Activated CD4-positive, alpha-beta T cell treated with anti-CD3 and anti-CD28 coated beads, Interleukin-2, amount 10 ng/mL, durations not matched to agents 7 days and 5 days (primary cell): ENCODE measurements around the gene CD177. TPM values are rescaled to one million over a fixed set of nuclear protein-coding genes. Genes with fewer than 3 reads are reported as not detected.
"Not testable (repeated sequence)": the region's sequence is repeated elsewhere in the genome, so short reads cannot be mapped to it uniquely, and the experiment has no call there.

Experiments
- CTCF ChIA-PET: fragments of 350-600 bp; sonication (Branson Sonifier 250); formaldehyde crosslinking; loops from one replicate; lab custom pipeline; 2021; ENCODE audit warnings: antibody characterized with exemption; lab: Charles Lee
- POLR2A ChIA-PET: fragments of 350-600 bp; sonication (Branson Sonifier 250); formaldehyde crosslinking; loops from one replicate; lab custom pipeline; 2021; ENCODE audit warnings: antibody characterized with exemption; lab: Charles Lee
- DNase-seq: peaks from one replicate; pipeline ENCODE4 v3.0.0-alpha.2; 2020
- H3K27ac Mint-ChIP-seq: one replicate; pipeline ENCODE4 v1.8.0; 2021; ENCODE audit warnings: mild to moderate bottlenecking, moderate library complexity, mixed read lengths
- H3K27me3 Mint-ChIP-seq: one replicate; pipeline ENCODE4 v1.8.0; 2021; ENCODE audit warnings: mixed read lengths
- H3K36me3 Mint-ChIP-seq: one replicate; pipeline ENCODE4 v1.8.0; 2021; ENCODE audit warnings: low read depth, mixed read lengths
- H3K4me1 Mint-ChIP-seq: one replicate; pipeline ENCODE4 v1.8.0; 2021; ENCODE audit warnings: mixed read lengths
- H3K4me3 Mint-ChIP-seq: one replicate; pipeline ENCODE4 v1.8.0; 2021; ENCODE audit warnings: mild to moderate bottlenecking, moderate library complexity, mixed read lengths
- H3K9me3 Mint-ChIP-seq: one replicate; pipeline ENCODE4 v1.8.0; 2021; ENCODE audit warnings: mixed read lengths
- total RNA-seq, 2 experiments: library from RNA; stranded (reverse); gene quantifications; one replicate each; pipeline ENCODE4 v1.2.3, GENCODE V29; 2021

Gene CD177
- total RNA-seq, 2 experiments from 2014 or later: not detected

DNA sequence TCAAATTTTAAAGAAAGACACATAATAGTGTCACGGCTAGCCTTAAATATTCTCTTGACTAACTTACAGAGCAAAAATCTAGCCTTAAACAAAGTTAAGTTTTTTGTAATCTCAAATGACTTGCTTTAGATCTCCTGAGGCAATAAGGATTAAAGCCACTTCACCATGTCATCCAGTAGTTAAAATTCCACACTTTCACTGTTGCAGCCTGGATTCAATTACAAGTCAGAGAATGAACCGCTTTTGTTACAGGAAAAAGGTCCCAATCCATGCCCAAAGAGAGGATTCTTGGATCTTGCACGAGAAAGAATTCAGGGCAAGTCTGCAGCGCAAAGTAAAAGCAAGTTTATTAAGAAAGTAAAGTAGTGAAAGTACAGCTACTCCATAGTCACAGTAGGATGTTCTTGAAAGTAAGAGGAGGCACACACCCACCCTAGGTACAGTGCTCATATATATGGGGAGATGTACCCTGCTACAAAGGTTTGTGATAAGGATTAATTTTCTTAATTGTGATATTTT, 34.6 kb upstream of the CD177 start:
- H3K36me3 Mint-ChIP-seq: no peaks in the 10 kb centered on the region
- peaks cover 7% of the 10 kb centered on the region for H3K27me3 Mint-ChIP-seq
- CTCF ChIA-PET: no interaction called here
- H3K4me3 Mint-ChIP-seq: no peak overlapping the region
- no peak overlapping the region for H3K27ac Mint-ChIP-seq
- H3K4me1 Mint-ChIP-seq: no peaks in the 10 kb centered on the region
- POLR2A ChIA-PET: no interaction called here
- no peak for DNase-seq
- no peaks in the 10 kb centered on the region for H3K9me3 Mint-ChIP-seq

DNA sequence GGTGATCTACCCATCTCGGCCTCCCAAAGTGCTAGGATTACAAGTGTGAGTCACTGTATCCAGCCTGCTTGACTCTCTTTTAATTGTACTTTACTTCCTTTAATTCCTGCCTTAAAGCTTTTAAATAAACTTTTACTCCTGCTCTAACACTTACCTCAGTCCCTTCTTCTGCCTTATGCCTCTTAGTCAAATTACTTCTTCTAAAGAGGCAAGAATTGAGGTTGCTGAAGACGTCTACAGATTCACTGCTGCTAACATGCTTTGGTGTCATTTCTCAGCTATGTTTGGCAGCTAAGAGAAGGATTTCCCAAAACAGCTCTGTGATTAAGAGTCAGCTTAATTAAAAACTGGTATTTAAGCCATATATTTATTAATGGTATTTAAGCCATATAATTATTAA, 32.9 kb upstream of the CD177 start:
- H3K9me3 Mint-ChIP-seq: no peaks in the 10 kb centered on the region
- POLR2A ChIA-PET: no interaction called here
- no peaks in the 10 kb centered on the region for H3K36me3 Mint-ChIP-seq
- no peak overlapping the region for H3K4me3 Mint-ChIP-seq
- no peaks in the 10 kb centered on the region for H3K4me1 Mint-ChIP-seq
- no peak overlapping the region for H3K27ac Mint-ChIP-seq
- H3K27me3 Mint-ChIP-seq: peaks cover 7% of the 10 kb centered on the region
- CTCF ChIA-PET: no interaction called here
- DNase-seq: no peak

DNA sequence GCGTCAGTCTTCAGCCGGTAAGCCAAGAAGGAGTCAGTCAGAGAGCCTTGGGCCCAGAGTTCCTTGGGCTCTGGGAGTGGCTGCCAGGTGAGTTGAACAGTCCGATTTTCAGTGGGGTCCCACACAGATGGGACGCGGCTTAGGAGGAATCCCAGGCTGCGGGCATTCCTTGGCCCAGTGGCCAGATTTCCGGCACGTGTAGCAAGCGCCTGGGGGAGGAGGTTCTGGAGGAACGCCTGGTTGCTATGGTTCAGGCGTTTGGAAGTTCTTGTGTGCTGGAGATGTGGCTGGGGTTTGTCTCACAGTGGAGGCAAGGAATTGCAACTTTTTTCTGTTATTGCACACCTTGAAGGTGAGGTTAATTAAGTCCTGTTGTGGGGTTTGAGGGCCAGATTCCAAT, 26.7 kb upstream of the CD177 start:
- H3K9me3 Mint-ChIP-seq, H3K27ac Mint-ChIP-seq, DNase-seq, CTCF ChIA-PET, H3K36me3 Mint-ChIP-seq, H3K27me3 Mint-ChIP-seq, H3K4me3 Mint-ChIP-seq, POLR2A ChIA-PET, H3K4me1 Mint-ChIP-seq: not testable (repeated sequence)

DNA sequence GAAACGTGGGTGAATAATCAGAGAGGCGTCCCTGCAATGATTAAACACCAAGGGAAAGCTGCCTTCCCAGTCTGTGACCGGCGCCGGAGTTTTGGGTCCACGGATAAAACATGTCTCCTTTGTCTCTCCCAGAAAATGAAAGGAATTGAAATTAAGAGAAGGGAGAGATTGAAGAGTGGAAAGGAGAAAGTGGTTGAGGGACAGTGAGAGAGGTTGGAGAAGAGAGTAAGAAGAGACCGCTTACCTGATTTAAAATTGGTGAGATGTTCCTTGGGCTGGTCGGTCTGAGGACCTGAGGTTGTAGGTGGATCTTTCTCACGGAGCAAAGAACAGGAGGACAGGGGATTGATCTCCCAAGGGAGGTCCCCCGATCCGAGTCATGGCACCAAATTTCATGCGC, 24.9 kb upstream of the CD177 start:
- H3K27me3 Mint-ChIP-seq, H3K9me3 Mint-ChIP-seq, CTCF ChIA-PET, H3K4me1 Mint-ChIP-seq, H3K27ac Mint-ChIP-seq, DNase-seq, H3K36me3 Mint-ChIP-seq, POLR2A ChIA-PET, H3K4me3 Mint-ChIP-seq: not testable (repeated sequence)

DNA sequence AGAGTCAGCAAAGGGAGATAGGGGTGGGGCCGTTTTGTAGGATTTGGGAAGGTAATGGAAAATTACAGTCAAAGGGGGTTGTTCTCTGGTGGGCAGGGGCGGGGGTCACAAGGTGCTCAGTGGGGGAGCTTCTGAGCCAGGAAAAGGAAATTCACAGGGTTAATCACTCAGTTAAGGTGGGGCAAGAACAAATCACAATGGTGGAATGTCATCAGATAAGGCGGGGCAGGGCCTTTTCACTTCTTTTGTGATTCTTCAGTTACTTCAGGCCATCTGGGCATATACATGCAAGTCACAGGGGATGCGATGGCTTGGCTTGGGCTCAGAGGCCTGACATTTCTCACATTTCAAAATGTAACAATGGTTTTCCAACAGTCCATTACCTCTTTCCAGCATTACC, 24.4 kb upstream of the CD177 start:
- H3K4me1 Mint-ChIP-seq, H3K27ac Mint-ChIP-seq, POLR2A ChIA-PET, CTCF ChIA-PET, DNase-seq, H3K27me3 Mint-ChIP-seq, H3K4me3 Mint-ChIP-seq, H3K9me3 Mint-ChIP-seq, H3K36me3 Mint-ChIP-seq: not testable (repeated sequence)

DNA sequence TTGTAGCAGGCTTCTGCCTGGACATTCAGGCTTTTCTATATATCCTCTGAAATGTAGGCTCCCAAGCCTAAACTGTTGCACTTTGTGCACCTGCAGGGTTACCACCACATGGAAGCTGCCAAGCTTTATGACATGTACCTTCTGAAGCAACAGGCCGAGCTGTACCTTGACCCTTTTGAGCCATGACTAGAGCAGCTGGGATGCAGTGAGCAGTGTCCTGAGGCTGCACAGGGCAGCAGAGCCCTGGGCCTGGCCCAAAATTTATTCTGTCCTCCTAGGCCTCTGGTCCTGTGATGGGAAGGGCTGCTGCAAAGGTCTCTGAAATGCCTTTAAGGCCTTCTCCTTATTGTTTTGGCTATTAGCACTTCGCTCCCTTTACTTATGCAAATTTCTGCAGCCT, 23.5 kb upstream of the CD177 start:
- DNase-seq: no peak
- no peak overlapping the region for H3K27ac Mint-ChIP-seq
- no peaks in the 10 kb centered on the region for H3K27me3 Mint-ChIP-seq
- H3K36me3 Mint-ChIP-seq: no peaks in the 10 kb centered on the region
- ChIA-PET CTCF (no interaction called here), POLR2A (no interaction called here)
- no peak overlapping the region for H3K4me3 Mint-ChIP-seq
- H3K4me1 Mint-ChIP-seq: no peaks in the 10 kb centered on the region
- no peaks in the 10 kb centered on the region for H3K9me3 Mint-ChIP-seq

DNA sequence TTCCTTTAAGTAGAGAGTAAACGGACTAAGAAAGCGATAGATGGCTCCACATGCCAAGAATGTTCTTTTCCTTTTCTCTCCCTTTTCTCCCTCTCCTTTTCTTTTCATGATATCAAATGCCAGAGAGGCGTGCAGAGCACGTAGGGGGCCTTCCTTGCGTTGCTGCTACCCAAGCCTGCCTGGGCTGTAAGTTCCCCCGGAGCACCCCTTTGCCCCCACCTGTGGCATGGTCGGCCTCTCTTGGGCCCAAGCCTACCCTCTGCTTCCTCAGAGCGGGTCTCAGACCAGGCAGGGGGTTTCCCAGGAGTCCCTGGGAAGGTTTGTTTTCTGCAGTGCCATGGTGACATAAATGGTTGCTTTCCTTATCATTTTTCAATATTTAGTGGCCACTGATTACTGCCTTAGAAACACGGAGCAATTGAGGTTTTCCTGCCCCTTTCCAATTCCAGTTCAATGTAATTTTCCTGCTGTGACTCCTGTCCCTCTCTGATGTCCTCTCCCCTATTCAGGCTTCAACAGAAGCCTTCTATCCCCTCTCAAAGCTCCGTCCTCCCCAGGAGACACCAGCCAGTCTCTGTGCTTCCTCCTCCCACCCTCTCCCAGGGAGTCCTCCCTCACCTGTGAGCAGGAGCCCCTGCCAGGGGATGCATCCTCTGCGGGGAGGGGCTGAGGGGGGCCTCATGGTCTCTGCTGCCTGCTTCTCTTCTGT, 22.6 kb upstream of the CD177 start:
- no peaks in the 10 kb centered on the region for H3K36me3 Mint-ChIP-seq
- H3K4me3 Mint-ChIP-seq: no peak overlapping the region
- H3K4me1 Mint-ChIP-seq: no peaks in the 10 kb centered on the region
- POLR2A ChIA-PET: no interaction called here
- no peak overlapping the region for H3K27ac Mint-ChIP-seq
- DNase-seq: no peak
- CTCF ChIA-PET: no interaction called here
- no peaks in the 10 kb centered on the region for H3K27me3 Mint-ChIP-seq
- no peaks in the 10 kb centered on the region for H3K9me3 Mint-ChIP-seq

DNA sequence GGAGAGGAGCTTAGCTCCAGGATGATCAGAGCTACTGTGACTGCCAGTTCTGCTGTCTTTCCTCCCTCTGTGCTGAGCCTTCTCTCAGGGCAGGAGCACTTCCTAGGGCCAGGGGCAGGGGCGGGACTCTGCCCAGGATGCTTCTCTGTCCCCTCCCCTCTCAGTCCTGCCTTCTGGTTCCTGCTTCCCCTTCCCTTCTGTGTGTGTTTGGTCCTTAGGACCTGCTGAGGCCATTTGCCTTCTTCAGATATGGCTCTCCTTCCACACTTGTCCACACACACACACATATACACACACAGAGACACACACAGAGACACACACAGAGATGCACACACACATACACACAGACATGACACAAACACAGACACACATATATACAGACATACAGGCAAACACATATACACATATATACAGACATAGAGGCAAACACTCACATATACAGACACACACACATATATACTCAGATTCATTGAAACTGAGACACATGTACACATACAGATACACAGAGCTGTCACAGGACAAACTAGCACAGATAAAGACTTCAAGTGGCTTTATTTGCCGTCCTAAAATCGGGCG, 22.0 kb upstream of the CD177 start:
- Mint-ChIP-seq H3K36me3 (no peaks in the 10 kb centered on the region), H3K4me3 (no peak overlapping the region), H3K27me3 (no peaks in the 10 kb centered on the region), H3K4me1 (no peaks in the 10 kb centered on the region), H3K9me3 (no peaks in the 10 kb centered on the region), H3K27ac (no peak overlapping the region)
- CTCF ChIA-PET: no interaction called here
- DNase-seq: no peak
- POLR2A ChIA-PET: no interaction called here

DNA sequence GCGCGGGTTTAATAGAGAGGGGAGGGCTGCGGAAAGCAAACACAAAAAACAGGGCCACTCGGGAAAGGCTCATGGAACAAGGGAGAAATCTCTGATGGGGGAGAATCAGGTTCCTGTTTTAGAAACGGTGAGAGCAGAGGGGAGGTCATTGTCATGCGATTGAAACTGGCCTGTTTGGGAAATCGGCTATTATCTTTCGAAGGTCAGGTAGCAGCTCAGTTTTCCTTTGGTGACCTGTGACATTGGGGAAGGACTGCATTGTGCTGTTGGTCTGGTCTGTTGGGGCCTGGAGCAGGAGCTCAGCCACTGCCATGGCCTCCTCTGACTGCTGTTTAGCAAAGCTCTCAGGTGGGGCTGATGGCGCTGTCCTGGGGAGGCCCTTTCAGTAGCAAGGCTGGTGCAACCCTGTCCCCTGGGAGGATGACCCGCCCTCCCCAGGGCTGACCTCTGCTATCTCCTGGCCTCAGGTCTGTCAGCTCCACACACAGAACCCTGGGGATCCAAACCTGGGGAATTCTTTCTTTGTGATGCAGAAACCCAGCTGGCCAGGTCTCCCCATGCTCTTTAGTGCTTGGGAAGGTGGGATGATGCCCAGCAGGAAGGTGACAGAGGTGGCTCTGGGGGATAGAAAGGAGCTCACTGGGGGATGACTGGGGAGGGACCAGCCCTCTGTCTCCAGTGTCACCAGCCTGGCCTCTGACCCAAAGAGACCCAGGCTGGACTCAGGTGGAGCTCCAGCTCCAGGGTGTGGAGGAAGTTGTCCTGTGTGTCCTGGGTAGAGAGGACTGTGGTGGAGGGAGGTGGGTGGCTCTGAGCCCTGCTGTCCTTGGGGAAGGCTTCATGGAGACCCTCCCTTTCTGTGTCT, 21.2 kb upstream of the CD177 start:
- no peak overlapping the region for H3K27ac Mint-ChIP-seq
- H3K4me1 Mint-ChIP-seq: no peaks in the 10 kb centered on the region
- H3K9me3 Mint-ChIP-seq: no peaks in the 10 kb centered on the region
- ChIA-PET POLR2A (no interaction called here), CTCF (no interaction called here)
- H3K27me3 Mint-ChIP-seq: no peaks in the 10 kb centered on the region
- no peak for DNase-seq
- H3K36me3 Mint-ChIP-seq: no peaks in the 10 kb centered on the region
- no peak overlapping the region for H3K4me3 Mint-ChIP-seq

DNA sequence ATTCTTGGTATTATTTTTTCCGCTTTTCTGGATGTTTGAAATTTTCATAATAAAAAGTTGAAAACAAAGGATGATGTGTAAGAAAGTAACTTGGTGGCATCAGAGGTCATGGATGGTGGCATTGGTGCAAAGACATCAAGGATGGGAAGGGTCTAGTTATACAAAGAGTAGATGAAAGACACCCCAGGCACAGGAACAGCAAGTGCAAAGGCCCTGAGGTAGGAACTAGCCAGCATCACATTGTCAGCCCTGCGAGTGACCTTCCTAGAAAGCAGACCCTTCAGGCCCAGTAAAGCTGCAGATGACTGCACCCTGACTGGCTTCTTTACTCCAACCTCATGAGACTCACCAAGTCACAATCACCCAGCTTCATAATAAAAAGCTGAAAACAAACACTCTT, 17.0 kb upstream of the CD177 start:
- H3K9me3 Mint-ChIP-seq, H3K36me3 Mint-ChIP-seq, H3K4me3 Mint-ChIP-seq, CTCF ChIA-PET, POLR2A ChIA-PET, H3K27ac Mint-ChIP-seq, DNase-seq, H3K27me3 Mint-ChIP-seq, H3K4me1 Mint-ChIP-seq: not testable (repeated sequence)

DNA sequence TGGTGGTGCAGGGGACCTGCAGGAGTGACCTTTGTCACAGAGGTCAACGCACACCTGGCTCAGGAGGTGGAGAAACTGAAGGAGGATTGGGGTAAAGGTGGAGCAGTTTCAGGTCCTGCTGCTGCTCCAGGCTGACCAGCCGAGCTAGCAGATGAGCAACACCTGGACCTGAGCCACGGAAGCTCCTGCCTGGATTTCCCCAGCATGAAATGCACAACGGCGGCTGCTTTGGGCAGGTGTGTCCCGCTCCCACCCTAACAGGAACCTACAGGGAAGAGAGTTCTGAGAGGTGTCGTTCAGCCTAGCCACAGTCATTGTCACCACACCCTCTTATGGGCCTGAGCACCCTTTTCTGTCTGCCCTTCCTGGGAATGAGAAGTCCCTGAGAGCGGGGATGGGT, 15.7 kb upstream of the CD177 start:
- Mint-ChIP-seq H3K4me1 (no peaks in the 10 kb centered on the region), H3K4me3 (no peak overlapping the region), H3K27me3 (peaks cover 3% of the 10 kb centered on the region), H3K36me3 (no peaks in the 10 kb centered on the region), H3K27ac (no peak overlapping the region), H3K9me3 (no peaks in the 10 kb centered on the region)
- ChIA-PET CTCF (no interaction called here), POLR2A (no interaction called here)
- no peak for DNase-seq

DNA sequence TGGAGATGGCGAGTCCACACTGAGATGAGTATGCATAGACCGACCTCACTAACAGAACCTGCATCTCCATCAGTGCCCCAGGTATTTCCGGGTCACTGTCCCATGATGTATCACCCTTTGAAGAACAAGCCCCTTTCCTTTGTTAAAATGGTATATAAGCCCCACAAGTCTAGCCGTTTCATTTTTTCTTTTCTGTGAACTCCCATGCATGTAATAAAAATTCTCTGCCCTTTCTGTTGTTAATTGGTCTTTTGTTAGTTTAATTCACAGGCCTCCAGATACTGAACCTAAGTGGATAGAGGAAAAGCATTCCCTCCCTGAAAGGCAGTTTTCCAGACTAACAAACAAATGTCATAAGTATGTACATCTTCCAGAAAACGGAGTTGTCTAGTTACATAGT, 15.0 kb upstream of the CD177 start:
- DNase-seq: no peak
- no peaks in the 10 kb centered on the region for H3K36me3 Mint-ChIP-seq
- H3K4me3 Mint-ChIP-seq: no peak overlapping the region
- peaks cover 3% of the 10 kb centered on the region for H3K27me3 Mint-ChIP-seq
- H3K27ac Mint-ChIP-seq: no peak overlapping the region
- H3K4me1 Mint-ChIP-seq: no peaks in the 10 kb centered on the region
- CTCF ChIA-PET: no interaction called here
- POLR2A ChIA-PET: no interaction called here
- no peaks in the 10 kb centered on the region for H3K9me3 Mint-ChIP-seq

DNA sequence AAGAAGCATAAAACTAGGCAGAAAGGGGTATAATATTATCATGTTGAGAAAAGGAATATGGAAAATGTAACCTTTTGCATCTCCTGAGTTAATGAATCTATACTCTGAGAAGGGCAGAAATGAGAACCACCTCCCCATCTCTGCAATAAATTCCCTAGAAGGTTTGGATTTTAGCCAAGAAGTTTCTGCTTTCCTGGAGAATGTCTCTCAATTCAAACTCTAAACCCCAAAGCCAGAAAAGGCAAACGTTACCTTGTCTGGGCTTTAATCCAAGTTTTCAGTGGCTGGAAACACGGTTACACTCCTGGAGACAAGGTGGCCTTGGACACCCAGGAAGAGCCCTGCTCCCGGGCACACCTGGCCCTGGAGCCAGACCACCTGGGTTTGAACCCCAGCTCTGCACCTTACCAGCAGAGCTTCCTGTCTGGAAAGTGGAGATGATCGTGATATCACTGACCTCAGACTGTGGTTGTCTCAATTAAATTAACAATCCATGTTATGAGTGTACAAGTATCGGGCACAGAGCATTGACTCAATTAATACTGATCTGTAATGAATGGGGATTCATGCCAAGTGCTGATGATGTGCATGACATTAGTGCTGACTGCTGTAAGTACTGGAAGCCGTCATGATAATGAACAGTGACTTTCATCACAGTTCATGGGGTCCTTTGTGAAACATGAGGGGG, 14.1 kb upstream of the CD177 start:
- not testable (repeated sequence) for H3K27me3 Mint-ChIP-seq, DNase-seq

More for the DNA sequence above, 14.1 kb upstream of the CD177 start:
- H3K36me3 Mint-ChIP-seq, H3K9me3 Mint-ChIP-seq, CTCF ChIA-PET, H3K4me3 Mint-ChIP-seq, H3K4me1 Mint-ChIP-seq, POLR2A ChIA-PET, H3K27ac Mint-ChIP-seq: not testable (repeated sequence)
